Measurements from ENCODE around the gene SALL2.

Gene SALL2

DNA sequence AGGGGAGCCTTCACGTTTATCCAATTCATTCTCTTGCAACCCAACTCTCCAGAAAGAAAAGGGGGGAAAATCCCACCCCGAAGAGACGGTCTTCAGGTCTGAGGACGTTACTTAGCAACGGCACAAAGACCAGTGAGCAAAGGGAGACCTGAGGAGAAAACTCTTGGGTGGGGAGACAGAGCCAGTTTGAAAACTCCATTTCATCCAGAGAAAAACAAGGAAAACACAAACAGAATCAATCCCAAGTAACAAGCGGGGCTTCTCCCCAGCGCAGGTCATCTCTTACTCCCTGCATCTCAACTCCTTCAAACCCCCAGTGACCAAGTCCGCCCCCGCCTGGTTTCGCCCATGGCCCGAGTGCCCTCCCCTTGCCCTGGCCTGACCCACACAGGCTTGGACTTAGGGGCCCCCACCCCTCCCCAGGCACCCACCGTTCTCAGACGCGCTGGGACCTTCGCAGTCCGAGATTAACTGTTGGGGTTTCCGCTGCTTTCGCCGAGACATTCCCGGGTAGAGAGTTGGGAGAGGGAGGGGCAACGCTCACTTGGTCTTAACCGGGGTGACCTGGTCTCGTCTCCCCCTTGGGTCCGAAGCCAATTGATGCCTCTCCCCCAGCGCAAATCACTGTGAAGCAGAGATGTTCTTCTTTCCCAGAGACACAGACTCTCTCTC, 10.4 kb upstream of the SALL2 start:
- no peak for DNase-seq (ENCODE audit: low read depth)
- no peak overlapping the region for H3K4me3 ChIP-seq (ENCODE audit: low read depth, low read length)
- TF ChIP-seq, protein P1, sequence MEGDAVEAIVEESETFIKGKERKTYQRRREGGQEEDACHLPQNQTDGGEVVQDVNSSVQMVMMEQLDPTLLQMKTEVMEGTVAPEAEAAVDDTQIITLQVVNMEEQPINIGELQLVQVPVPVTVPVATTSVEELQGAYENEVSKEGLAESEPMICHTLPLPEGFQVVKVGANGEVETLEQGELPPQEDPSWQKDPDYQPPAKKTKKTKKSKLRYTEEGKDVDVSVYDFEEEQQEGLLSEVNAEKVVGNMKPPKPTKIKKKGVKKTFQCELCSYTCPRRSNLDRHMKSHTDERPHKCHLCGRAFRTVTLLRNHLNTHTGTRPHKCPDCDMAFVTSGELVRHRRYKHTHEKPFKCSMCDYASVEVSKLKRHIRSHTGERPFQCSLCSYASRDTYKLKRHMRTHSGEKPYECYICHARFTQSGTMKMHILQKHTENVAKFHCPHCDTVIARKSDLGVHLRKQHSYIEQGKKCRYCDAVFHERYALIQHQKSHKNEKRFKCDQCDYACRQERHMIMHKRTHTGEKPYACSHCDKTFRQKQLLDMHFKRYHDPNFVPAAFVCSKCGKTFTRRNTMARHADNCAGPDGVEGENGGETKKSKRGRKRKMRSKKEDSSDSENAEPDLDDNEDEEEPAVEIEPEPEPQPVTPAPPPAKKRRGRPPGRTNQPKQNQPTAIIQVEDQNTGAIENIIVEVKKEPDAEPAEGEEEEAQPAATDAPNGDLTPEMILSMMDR (IDR thresholded peaks at IDR 0.05; ENCODE audit: low read depth, low read length, missing control alignments): no peak

DNA sequence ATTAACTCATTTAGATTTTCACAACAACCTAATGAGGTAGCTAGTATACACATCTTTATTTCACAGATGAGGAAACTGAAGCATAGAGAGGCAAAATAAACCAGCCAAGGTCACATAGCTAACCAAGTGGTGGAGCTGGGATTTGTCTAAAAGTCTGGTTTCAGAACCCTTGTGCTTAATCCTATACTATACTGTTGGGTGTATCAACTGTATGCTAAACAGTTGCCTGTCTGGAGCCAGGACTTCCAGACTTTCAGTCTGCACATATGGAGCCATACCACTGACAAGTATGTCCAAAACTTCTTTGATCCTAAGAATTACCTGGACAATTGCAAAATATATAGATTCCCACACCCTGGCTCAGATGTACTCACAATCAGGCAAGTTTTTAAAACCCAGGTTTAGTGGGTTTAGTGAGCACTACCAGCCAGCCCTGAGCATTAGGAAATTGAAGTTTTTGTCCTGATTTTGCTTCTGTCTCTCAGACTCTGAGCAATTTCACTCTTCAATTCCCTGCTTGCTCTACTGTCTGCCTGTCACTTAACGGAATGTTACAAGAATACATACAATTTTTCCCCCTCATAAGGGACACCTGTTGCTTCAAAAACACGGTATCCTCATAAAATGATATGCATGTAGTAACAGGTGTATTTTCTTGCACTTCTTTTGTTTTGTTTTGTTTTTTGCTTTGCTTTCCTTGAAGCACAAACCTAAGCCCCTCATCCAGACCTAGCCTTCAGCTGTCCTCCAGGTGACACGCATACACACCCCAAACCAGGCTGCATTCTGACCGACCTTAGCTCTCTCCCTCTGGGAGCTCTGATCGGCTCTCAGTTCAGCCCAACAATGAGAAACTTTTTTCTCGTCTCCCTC, 9.6 kb upstream of the SALL2 start:
- TF ChIP-seq, protein P1 (IDR thresholded peaks at IDR 0.05; ENCODE audit: low read depth, low read length, missing control alignments): no peak
- no peak overlapping the region for H3K4me3 ChIP-seq (ENCODE audit: low read depth, low read length)
- no peak for DNase-seq (ENCODE audit: low read depth)

- TF ChIP-seq, protein P1 (IDR thresholded peaks at IDR 0.05; ENCODE audit: low read depth, low read length, missing control alignments): no peak
- no peak overlapping the region for H3K4me3 ChIP-seq (ENCODE audit: low read depth, low read length)
- DNase-seq (ENCODE audit: low read depth): no peak
Observed at GRCh38 chr14:21534576-21534975, 8.4 kb upstream of the SALL2 start.

GRCh38 chr14:21533294-21533693, 7.1 kb upstream of the SALL2 start:
- no peak overlapping the region for H3K4me3 ChIP-seq (ENCODE audit: low read depth, low read length)
- no peak for DNase-seq (ENCODE audit: low read depth)
- TF ChIP-seq, protein P1 (IDR thresholded peaks at IDR 0.05; ENCODE audit: low read depth, low read length, missing control alignments): no peak

- DNase-seq (ENCODE audit: low read depth): no peak
- TF ChIP-seq, protein P1 (IDR thresholded peaks at IDR 0.05; ENCODE audit: low read depth, low read length, missing control alignments): no peak
- no peak overlapping the region for H3K4me3 ChIP-seq (ENCODE audit: low read depth, low read length)
Observed at GRCh38 chr14:21529515-21529914, 3.4 kb upstream of the SALL2 start.

DNA sequence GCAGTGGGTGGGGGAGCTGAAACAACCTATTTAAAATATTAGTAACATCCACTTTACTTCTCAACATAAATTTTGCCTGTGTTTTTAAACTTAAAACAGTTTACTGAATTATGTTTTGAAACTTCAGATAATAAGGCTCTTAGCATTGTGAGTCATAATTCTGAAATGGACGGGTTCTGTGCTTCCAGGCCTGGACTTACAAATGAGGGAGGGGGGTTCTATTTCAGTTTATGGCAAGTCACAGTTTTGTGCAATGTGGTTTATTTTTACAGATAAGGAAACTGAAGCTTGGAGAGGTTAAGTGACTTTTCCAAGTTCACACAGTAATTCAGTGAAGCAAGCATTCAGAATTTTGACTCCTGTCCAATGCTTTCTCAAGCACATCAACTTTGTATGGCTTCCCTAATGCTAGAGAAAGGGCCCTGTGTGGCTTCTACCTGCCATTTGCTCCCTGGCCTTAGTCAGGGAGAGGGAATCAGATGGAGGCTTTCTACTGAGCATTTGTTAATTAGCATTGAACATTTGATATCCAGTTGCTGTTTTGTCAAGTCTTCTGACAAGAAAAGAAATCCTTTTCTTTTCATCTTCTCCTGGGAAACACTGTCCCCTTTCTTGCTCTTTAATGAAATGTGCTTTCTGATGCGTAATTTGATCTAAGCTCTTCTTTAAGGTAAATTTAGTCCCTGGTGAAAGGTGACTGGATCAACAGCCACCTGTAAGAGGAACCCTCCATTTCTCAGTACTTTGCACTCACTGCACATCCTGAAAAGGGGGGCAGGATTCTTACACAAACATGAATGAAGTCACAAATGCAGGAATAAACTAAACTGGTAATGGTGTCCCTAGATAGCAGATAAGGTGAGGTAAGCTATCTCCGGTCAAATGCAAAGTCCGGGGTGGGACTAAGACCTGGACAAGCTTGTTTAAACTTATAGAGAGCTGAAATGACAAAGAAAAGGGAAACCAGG, 2.5 kb upstream of the SALL2 start:
- DNase-seq (ENCODE audit: low read depth): no peak
- H3K4me3 ChIP-seq (ENCODE audit: low read depth, low read length): no peak overlapping the region
- TF ChIP-seq, protein P1 (IDR thresholded peaks at IDR 0.05; ENCODE audit: low read depth, low read length, missing control alignments): no peak

Measured in GM12864 (cell line).